Hippocampal formation (tissue), 2 donors: Measurements from ENCODE around the gene CHD3.
A peak's percentile ranks its signal among the peaks of the same experiment; 100 is the strongest.
"Not testable (repeated sequence)": the region's sequence is repeated elsewhere in the genome, so short reads cannot be mapped to it uniquely, and the experiment has no call there.

Experiments used
- DNase-seq, 2 donors: peaks; one replicate each; lab custom pipeline; 2025; lab: John Stamatoyannopoulos, UW

CHD3 gene

GRCh38 chr17:7849751-7850504, 38.7 kb upstream of the CHD3 start:
- no peak for DNase-seq

- no peak for DNase-seq
These were observed 37.7 kb upstream of the CHD3 start for GRCh38 chr17:7850701-7851437.

DNA sequence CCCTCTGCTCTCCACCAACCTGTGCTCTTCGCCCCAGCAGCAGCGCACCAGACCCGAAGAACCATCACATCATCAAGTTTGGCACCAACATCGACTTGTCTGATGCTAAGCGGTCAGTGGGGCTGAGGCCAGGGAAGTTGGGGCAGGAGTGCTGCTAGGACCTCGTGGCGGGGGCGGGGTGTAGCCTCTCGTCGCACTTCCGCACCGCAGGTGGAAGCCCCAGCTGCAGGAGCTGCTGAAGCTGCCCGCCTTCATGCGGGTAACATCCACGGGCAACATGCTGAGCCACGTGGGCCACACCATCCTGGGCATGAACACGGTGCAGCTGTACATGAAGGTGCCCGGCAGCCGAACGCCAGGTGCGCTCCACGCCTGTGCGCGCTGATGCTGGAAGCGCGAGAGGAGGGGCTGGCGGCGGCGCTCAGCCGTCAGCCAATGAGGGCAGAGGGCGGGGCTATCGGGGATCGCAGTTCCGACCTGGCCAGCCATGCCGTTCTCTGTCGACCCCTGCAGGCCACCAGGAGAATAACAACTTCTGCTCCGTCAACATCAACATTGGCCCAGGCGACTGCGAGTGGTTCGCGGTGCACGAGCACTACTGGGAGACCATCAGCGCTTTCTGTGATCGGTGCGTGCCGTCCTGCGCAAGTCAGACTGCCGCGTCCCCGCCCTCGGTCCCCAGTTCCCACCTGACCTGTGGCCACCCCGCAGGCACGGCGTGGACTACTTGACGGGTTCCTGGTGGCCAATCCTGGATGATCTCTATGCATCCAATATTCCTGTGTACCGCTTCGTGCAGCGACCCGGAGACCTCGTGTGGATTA, 36.9 kb upstream of the CHD3 start:
- peak; percentile 79 to 93 for DNase-seq

- no peak for DNase-seq
These were observed 36.3 kb upstream of the CHD3 start for GRCh38 chr17:7852262-7852670.

- DNase-seq: no peak
These were observed 35.5 kb upstream of the CHD3 start for GRCh38 chr17:7852919-7853690.

DNA sequence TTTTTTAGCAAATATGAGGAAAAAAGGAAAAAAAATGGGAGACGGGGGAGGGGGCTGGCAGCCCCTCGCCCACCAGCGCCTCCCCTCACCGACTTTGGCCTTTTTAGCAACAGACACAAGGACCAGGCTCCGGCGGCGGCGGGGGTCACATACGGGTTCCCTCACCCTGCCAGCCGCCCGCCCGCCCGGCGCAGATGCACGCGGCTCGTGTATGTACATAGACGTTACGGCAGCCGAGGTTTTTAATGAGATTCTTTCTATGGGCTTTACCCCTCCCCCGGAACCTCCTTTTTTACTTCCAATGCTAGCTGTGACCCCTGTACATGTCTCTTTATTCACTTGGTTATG, 34.9 kb upstream of the CHD3 start:
- DNase-seq: no peak

DNA sequence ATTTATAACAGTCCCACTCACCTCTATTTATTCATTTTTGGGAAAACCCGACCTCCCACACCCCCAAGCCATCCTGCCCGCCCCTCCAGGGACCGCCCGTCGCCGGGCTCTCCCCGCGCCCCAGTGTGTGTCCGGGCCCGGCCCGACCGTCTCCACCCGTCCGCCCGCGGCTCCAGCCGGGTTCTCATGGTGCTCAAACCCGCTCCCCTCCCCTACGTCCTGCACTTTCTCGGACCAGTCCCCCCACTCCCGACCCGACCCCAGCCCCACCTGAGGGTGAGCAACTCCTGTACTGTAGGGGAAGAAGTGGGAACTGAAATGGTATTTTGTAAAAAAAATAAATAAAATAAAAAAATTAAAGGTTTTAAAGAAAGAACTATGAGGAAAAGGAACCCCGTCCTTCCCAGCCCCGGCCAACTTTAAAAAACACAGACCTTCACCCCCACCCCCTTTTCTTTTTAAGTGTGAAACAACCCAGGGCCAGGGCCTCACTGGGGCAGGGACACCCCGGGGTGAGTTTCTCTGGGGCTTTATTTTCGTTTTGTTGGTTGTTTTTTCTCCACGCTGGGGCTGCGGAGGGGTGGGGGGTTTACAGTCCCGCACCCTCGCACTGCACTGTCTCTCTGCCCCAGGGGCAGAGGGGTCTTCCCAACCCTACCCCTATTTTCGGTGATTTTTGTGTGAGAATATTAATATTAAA, 34.4 kb upstream of the CHD3 start:
- DNase-seq: no peak

DNA sequence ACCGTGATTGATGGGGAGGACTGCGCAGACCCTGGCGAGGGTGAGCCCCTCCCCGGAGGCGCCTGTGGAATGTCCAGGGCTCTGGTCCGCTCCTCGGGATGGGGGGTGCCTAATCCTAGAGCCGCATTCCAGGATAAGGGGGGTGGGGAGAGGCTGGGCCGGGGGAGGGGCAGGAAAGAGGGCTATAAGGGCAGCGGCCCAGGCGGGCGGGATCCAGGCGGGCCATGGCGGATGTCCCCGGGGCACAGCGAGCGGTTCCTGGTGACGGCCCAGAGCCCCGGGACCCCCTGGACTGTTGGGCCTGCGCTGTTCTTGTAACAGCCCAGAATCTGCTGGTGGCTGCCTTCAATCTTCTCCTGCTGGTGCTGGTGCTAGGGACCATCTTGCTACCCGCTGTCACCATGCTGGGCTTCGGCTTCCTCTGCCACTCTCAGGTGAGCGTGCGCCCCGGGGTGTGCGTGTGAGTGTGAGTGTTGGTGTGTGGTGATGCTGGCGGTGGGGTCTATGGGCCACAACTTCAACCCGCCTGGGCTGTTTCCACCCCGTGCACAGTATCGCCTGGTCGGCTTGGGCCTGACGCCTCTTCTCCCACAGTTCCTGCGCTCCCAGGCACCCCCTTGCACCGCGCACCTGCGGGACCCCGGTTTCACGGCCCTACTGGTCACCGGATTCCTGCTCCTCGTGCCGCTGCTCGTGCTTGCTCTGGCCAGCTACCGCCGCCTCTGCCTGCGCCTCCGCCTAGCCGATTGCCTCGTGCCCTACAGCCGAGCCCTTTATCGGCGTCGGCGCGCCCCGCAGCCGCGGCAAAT, 33.5 kb upstream of the CHD3 start, which contains the start of gene TMEM88:
Gene TMEM88, plus strand, starts transcription at position 216 of the 809 bp plus-strand sequence. Its CDS starts 9 bp downstream, at position 225.
- DNase-seq: no peak

DNA sequence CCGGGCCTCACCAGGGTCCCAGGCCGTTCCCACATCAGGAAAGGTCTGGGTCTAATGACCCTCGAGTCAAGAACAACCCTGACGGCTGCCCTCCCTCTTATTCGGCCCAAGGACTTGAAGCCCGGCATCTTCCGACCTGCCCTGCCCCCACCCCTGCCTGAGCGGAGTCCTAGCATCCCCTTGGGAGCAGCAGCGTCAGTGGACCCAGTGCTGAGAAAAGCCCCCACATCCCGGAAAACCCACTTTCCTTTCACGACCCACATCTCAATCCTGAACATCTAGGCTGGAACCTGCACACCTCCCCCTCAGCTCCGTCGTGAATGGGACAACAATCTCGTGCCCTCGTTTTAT, 33.0 kb upstream of the CHD3 start:
- no peak for DNase-seq

DNA sequence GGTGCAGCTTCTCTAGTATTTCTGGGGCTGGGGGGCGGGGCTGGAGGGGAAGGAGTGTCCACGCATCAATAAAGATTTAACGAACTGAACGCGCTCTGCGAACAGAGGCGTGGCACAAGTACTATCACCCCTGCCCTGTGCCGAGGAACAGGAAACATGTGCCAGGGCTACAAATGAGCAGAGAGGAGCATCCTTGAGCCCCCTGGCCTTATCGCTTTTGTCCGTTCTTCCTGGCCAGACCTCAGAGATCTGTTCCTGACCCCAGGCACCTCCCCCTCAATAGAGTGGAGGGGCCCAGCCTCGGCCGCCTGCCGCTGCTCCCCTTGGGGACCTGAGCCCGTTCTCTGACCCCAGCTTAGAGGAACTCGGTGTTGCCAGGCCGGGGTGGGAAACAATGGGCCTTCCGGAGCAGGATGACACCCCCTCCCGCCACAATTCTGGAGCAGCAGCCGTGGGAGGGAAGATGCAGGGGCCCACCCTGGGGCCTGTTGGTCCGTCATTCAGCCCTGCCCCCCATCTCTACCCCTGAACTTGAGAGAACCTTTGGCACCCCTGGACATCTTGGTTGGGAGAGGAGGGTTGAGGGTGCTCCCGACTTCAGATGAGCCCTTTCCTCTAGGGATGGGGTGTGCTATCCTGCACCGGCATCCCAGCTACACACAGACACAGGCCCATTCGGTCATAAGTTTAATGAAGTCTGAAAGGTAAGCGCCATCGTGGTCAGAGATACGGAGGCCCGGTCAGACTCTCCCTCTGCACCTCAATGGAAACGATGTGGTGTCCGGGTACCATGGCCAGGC, 32.4 kb upstream of the CHD3 start:
- DNase-seq: no peak

DNA sequence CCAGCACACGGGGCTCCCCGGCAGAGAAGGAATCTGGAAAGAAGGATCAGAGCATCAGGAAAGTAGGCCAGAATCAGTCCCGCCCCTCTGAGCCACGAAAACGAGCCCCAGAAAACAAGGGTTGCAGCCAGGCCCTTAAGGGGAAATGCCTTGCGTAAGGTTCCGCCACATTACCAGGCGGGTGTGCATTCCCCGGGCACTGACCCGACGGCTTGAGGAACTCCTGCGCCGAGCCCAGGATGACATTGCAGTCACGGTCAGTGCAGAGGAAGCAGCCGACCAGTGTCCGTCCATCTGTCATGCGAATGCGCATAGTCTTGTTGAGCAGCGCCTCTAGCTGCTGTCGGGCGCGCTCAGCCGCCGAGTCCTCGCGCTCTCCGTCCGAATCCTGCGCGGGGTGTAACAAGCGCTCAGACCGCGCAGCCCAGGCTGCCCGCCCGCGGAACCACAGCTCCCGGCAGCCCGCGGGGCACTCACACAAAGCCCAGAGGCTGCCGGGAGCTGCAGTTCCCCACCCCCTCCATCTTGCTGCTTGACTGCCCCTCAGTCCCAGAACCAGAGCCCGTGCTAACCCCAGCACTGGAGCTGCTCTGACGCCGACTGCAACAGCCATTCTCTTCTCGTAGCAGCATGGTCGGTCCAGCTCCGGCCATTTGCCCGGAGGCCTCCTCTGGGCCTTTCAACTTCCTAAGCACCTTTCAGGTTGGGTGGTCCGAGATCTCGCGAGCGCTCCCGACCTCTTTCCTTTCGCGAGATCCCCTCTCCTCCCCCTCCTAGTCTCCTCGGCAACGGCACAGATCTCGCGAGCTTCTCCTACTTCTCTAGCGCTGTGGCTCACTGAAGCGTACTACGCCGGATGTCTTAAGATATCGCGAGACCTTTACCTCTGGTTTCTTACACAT, 31.5 kb upstream of the CHD3 start, which contains the start of gene NAA38:
Gene NAA38, minus strand, starts transcription at position 749 of the 902 bp plus-strand sequence. Its CDS starts 96 bp downstream, at position 653.
- DNase-seq: peak; percentile 97 to 99

GRCh38 chr17:7857713-7858521, 30.7 kb upstream of the CHD3 start, which contains the start of gene CYB5D1:
TSS of gene CYB5D1 (plus strand) at chr17:7858003. CDS start at chr17:7858135, 132 bp downstream.
- peak; percentile 89 to 99 for DNase-seq

- no peak for DNase-seq
These were observed 30.1 kb upstream of the CHD3 start for GRCh38 chr17:7858522-7858810.

GRCh38 chr17:7859028-7859427, 29.6 kb upstream of the CHD3 start:
- no peak for DNase-seq

GRCh38 chr17:7862692-7863437, 25.7 kb upstream of the CHD3 start:
- peak; percentile 20 to 47 for DNase-seq

- DNase-seq: not testable (repeated sequence)
These were observed 24.2 kb upstream of the CHD3 start for GRCh38 chr17:7864384-7864783.
